OCI-LY7 (cell line): ENCODE measurements around the gene ECE1.

ENCODE experiments used
- CTCF ChIP-seq: fragments of 200-600 bp; sonication (generic); conservative IDR thresholded peaks from 2 replicates; pipeline ENCODE4 v1.5.1; 2014; ENCODE audit warnings: mild to moderate bottlenecking, antibody characterized with exemption, low read length, moderate library complexity, mixed read lengths
- EZH2phosphoT487 ChIP-seq: fragments of 200-600 bp; sonication (generic); IDR thresholded peaks from 2 replicates; pipeline ENCODE4 v1.6.1; 2018; ENCODE audit warnings: low read depth, borderline replicate concordance, mild to moderate bottlenecking, mixed run types, antibody characterized with exemption, low read length, moderate library complexity, mixed read lengths

DNA sequence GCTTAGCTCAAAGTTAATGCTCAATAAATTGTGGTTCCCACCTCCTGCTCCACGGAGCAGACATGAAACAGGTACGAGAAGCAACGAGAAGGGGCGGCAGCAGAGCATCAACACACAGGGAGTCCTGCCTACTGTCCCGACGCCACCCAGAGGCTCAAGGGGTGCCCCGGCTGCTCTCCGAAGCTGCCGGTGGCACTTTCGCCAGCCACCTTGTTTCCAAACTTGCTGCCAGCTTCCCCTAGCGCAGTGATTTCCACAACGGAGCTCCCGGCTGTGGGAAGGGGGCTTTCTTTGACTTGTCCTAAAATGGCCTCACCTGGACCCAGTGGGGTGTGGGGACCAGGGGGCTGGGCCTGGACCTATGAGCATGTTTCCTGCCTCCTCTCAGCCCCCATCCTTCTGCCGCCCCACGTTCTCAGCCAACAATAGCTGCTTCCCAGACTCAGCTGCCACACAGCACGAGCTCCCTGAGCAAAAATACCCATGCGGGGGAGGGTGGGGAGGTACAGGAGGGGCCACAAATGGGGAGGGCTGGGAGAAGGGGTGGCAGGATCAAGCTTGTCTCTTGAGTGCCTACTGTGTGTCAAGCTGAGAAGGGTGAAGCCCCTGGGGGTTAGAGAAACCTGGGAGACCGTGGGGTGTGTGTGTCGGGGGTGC is 35.6 kb upstream of the ECE1 start:
- no peak for TF ChIP-seq CTCF
- no peak for TF ChIP-seq EZH2phosphoT487
